Skin epidermis (tissue), 12 donors: ENCODE results near the gene PROB1.
A peak's percentile ranks its signal among the peaks of the same experiment; 100 is the strongest.
"Not testable (repeated sequence)": the region's sequence is repeated elsewhere in the genome, so short reads cannot be mapped to it uniquely, and the experiment has no call there.

Source experiments
- H3K27ac ChIP-seq, 21 experiments: fragments of 200-600 bp; sonication (generic) in 11 of 21; one replicate each; pipeline ENCODE4 v1.5.0; 2020; ENCODE audit warnings: mild to moderate bottlenecking in 3 of 21, inconsistent platforms in 2 of 21, moderate library complexity in 2 of 21
- H3K4me3 ChIP-seq, 7 experiments: fragments of 200-600 bp; sonication (generic) in 2 of 7; one replicate each; pipeline ENCODE4 v1.5.0; 2020; ENCODE audit warnings: inconsistent platforms in 2 of 7, mild to moderate bottlenecking in 2 of 7, moderate library complexity in 1 of 7

PROB1 gene

DNA sequence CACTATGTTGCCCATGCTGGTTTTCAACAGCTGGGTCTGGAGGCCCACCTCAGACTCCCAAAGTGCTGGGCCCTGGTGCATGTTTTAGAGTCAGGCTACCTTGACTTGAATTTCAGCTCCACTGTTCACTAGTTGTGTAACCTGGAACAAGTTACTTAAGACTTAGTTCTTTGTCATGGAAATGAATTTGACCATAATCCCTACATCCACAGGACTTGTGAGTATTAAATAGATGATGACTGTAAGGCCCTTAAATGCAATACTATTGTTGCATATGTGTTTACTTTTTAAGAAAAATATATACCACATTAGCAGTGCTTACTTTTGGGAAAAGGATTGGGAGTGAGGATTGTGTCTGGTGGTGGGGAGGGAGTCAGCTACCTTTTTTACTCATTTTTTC, 36.8 kb downstream of the PROB1 start:
- H3K27ac ChIP-seq = no peak overlapping the region
- H3K4me3 ChIP-seq = no peak overlapping the region

DNA sequence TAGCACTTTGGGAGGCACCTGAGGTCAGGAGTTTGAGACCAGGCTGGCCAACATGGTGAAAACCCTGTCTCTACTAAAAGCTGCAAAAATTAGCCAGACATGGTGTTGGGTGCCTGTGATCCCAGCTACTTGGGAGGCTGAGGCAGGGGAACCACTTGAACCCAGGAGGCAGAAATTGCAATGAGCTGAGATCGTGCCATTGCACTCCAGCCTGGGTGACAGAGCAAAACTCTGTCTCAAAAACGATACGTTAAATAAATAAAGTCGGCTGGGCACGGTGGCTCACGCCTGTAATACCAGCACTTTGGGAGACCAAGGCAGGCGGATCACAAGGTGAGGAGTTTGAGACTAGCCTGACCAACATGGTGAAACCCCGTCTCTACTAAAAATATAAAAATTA, 39.0 kb downstream of the PROB1 start:
- H3K4me3 ChIP-seq, H3K27ac ChIP-seq: not testable (repeated sequence)

DNA sequence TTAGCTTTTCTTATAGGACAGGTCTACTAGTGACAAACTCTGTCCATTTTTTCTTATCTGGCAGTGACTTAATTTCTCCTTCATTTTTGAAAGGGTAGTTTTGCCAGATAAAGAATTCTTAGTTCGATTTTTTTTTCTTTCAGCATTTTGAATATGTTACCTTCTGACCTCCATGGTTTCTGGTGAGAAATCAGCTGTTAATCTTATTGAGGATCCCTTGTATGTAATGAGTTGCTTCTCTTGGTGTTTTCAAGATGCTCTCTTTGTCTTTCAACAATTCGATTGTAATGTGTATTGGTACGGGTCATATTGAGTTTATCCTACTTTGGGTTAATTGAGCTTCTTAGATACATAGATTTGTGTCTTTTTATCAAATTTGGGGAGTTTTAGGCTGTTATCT, 40.7 kb downstream of the PROB1 start:
- no peak overlapping the region for H3K4me3 ChIP-seq
- H3K27ac ChIP-seq = no peak overlapping the region

DNA sequence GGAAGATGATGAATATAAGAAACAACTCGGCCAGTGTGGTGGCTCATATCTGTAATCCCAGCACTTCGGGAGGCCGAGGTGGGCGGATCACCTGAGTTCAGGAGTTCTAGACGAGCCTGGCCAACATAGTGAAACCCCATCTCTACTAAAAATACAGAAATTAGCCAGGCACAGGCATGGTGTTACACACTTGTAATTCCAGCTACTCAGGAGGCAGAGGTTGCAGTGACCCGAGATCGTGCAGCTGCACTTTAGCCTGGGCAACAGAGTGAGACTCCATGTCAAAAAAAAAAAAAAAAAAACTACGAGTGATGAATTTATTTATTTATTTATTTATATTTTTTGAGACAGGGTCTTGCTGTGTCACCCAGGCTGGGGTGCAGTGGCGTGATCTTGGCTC, 47.0 kb downstream of the PROB1 start:
- H3K27ac ChIP-seq, H3K4me3 ChIP-seq: not testable (repeated sequence)

DNA sequence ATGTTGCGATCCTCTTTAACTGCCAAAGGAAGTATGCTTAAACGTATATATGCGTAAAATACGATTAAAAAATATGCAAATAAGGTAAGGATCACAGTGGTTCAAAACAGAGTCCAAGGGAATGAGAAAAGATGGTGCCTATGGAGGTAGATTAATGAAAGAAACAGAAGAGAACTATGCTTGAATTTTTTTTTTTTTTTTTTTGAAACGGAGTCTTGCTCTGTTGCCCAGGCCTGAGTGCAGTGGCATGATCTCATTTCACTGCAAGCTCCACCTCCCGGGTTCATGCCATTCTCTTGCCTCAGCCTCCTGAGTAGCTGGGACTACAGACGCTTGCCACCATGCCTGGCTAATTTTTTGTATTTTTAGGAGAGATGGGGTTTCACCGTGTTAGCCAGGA, 49.5 kb downstream of the PROB1 start:
- H3K27ac ChIP-seq = not testable (repeated sequence)

DNA sequence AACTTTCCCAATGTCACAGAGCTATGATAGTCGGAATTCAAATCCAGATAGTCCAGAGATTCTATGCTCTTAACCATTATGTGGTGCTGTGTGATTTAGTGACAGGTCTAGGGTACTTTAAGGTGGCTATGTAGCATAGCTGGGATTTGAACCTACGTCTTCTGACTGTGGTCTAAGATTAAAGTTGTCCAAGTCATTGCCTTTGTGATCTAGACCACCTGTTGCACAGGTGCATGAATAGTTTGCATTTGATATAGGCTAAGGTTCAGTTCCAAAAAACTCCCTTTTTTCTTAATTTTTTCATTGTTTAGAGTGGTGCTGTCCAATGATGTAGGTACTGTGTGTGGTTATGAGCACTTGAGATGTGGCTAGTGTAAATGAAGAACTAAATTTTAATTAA, 50.7 kb downstream of the PROB1 start:
- Histone ChIP-seq H3K27ac (no peak overlapping the region), H3K4me3 (no peak overlapping the region)

More for the DNA sequence above, 49.5 kb downstream of the PROB1 start:
- not testable (repeated sequence) for H3K4me3 ChIP-seq

DNA sequence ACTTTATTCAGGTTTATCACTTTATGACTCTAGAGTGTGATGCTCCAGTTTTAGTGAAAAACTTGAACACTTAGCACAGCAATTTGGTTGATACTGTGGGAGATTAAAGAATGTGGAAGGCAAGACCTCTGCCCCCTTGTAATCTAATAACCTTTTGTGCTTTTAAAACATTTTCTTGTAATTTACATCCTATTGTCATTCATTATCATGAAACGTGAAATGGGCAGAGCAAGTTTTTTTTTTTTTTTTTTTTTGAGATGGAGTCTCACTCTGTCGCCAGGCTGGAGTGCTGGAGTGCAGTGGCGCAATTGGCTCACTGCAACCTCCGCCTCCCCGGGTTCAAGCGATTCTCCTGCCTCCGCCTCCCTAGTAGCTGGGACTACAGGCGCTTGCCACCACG, 51.4 kb downstream of the PROB1 start:
- Histone ChIP-seq H3K4me3 (peak overlapping the region in 4 of 7 experiments; percentile 66 to 95 (median 78)), H3K27ac (peak overlapping the region in 2 of 21 experiments; percentile 29 to 95)

DNA sequence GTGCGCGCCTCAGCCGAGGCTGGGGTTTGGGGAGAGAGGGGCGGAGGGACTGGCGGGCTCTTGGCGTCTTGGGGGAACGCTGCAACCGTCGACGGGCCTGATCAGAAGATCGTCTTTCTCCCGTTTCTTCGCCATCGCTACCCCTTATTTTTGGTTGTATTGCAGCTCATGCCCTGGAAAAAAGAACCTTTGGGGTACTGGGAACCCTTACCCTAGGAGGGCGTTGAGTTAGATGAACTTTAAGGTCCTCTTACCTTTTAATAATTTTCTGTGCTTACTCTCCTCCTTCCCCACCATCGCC, 52.5 kb downstream of the PROB1 start:
- Histone ChIP-seq H3K27ac (peak overlapping the region in 20 of 21 experiments; percentile 89 to 99 (median 95)), H3K4me3 (peak overlapping the region; percentile 66 to 99 (median 82))

DNA sequence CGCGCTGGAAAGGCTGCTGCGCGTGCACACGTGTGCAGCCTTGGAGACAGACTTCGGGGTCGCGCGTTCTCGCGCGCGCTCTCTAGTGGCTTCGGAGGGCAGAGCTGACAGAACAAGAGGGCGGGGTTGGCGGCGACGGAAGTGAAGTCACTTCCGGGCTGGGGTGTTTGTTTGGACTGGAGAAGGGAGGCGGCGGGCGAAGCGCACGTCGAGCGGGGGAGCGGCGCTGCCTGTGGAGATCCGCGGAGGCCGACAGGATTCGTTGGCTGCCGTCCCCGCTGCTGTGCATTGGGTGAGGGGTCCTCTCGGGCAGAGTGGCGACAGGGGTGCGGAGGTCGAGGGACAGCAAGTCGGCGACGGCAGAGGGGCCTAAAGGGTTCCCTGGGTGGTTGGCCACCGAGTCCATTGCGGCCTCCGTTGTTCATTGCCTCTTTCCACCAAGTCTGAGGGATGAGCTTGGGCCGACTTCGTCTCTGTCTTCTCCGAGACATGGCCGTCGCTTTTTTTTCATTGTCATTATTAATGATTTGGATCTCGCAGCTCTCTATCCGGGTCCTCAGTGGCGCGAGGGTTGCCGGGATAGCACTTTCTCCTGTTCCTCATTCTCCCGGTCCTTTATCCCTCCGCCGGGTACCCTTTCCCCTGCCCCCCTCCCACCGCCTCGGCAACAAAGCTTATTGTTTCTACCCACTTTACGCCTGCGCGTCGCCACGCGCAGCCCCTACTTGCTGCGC, 53.0 kb downstream of the PROB1 start, which contains the start of gene PAIP2:
Gene PAIP2, plus strand, starts transcription at position 166 of the 734 bp plus-strand sequence. CDS start 21,931 bp downstream, outside the sequence.
- peak within 1 kb of the TSS; percentile 83 to 99 (median 95) for H3K27ac ChIP-seq

DNA sequence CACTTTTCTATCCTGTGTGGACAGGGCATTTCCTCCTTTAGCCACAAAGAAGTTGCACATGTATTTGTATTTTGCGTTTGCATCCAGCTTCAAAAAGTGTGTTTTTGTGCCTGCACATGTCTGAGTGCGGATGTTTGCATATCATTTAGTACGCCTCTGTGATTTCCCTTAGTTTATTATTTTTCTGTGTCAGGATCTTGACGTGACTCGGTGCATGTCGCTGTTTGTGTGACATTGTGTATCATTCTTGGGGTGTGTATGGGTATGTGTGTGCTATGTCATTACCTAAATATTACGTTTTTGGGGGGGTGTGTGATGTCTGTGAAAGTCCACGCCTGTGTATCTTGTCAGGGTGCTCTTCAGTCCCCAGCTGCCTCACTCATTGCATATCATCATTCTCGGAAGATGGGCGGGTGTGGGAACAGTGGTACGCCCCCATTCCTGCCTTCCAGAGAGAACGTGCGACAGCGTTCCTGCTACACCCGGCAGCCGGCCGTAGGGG, 53.7 kb downstream of the PROB1 start:
- H3K4me3 ChIP-seq = peak overlapping the region; percentile 66 to 99 (median 82)
- peak overlapping the region in 14 of 21 experiments; percentile 89 to 99 (median 95) for H3K27ac ChIP-seq

More for the DNA sequence above, 53.0 kb downstream of the PROB1 start, which contains the start of gene PAIP2:
- peak within 1 kb of the TSS; percentile 66 to 99 (median 82) for H3K4me3 ChIP-seq
